Activated T-helper 9 cell treated with anti-CD3 and anti-CD28 coated beads, Interleukin-2, amount 50 U/mL, for 16 hours (primary cell): Measurements from ENCODE around the gene PCCA.
"Not testable (repeated sequence)": the region's sequence is repeated elsewhere in the genome, so short reads cannot be mapped to it uniquely, and the experiment has no call there.

Experiments
- DNase-seq: peaks from one replicate; pipeline ENCODE4 v3.0.0-alpha.2; 2020; ENCODE audit warnings: low read depth

PCCA gene

DNA sequence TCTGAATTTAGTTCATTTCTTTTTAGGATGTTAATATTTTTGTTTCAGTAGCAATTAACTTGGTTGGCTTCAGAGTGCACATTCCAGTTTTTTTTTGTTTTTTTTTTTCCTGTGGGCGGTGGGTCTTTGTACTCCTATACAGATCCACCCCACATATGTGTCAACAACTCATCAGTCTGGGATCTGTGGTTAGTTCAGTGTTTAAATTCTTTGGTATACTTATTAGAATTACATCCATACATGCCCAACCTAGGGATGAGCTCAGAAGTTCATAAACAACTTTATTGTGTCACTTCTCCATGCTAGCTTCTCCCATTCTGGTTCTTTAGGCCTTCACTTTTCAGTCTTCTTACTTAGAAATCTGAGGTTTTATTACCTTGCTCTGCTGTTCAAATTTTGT is 50.9 kb downstream of the PCCA start:
- DNase-seq, result no peak

DNA sequence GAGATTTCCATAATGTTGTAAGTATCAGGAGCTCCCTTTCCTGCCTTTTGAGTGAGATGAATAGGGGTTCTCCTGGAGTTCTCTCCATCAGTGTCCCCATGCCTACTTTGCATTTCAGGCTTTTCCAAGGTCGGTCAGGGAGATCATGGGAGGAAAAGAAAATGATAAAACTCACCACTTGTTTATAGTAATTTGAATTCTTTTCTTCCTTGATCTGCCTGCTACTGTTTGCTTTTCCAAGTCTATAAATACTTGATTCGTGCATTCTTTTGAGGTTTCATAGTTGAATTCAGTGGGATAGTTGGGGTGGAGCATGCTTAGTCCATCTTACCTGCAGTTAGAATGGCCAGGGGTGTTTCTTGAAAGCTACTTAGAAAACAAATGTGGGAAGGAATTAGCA is 51.5 kb downstream of the PCCA start:
- DNase-seq, result no peak

DNA sequence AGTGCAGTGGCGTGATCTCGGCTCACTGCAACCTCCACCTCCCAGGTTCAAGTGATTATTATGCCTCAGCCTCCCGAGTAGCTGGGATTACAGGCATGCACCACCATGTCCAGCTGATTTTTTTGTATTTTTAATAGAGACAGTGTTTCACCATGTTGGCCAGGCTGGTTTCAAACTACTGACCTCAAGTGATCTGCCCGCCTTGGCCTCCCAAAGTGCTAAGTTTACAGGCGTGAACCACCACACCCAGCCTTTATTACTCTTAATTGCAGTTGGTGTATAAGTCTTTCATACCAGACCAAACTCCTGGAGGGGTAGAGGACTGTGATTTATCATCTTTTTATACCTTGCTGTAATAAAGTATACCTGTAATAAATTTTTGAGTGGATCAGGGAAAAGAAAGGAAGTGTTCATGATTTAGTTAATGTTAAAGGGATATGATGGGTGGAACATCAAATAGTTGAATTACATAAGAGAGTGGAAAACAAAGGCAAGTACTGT is 52.6 kb downstream of the PCCA start:
- not testable (repeated sequence) for DNase-seq

DNA sequence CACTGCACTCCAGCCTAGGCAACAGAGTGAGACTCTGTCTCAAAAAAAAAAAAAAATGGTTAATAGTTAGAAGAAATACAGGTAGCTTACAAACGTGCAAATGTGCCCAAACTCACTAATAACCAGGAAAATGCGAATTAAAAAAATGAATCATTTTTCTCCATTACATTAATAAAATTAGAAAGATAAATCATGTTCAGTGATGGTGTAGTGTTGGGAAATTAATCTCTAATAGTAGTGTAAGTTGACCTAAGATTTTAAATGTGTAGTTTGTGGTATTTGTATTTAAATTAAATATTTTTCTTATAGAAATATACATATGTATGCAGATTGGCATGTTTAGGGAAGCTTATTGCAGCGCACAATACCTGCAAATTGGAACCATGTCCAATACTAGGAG is 57.6 kb downstream of the PCCA start:
- no peak for DNase-seq

DNA sequence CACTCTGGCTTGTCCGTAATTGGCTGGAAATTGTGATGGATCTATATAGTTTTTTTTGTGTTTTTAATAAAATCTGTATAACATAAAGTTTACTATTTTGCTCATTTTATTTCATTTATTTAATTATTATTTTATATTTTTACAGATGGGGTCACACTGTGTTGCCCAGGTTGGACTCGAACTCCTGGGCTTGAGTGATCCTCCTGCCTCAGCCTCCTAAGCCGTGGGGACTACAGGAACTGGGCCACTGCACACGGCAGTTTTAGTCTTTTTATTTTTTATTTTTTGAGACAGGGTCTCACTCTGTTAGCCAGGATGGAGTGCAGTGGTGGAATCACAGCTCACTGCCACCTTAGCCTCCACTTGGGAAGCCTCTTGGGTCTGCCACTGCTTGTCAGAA is 58.9 kb downstream of the PCCA start:
- DNase-seq, result no peak

DNA sequence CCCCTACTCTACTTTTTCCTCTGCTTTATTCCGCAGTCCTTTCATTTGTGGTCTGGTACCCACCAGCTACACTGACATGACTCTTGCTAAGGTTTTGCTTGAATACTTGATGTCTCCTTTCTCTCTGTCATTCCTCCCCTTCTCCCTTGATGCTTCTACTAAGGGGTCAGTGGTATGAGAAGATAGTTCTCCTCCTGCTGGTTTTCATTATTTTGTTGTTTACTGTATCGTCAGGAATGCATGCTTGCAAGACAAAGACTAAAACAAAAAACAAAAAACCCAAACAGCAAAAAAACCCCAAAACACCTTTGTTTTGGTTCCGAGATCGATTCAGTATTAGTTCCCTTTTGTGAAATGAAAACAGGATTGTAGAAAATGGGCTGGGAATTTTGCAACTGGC is 59.5 kb downstream of the PCCA start:
- no peak for DNase-seq

DNA sequence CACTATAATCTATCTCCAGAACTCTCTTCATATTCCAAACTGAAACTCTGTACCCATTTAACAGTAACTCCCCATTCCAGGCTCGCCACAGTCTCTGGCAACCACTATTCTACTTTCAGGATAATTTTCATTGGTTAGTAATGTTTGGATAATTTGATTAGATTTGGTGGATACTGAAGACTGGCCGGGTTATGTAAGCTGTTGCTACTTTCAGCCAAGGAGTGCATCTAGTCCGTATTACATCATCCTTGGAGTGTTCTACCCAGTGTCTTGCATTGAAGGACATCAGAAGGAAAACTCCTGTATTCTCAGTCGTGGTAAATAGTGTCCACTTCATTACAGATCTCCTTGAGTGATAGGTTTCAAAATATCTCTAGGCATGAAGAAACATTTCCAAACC is 60.5 kb downstream of the PCCA start:
- no peak for DNase-seq

DNA sequence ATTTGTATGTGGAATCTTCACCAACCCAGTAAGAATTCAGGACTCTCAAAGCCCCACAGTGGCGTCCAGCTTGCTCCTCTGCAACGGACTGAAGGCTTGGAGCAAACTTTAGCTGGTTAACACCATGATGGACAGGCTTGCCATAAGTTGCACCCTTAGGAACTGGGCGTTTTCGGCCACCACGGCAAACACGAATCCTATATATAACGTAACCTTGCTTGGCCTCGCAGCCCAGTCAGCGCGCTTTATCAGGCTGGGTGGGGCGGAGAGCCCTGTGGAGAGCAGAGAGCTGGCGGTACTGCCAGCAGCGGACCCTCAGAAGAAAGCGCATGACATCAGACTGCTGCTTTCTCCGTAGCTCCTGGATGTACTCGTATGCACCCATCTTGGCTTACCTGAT is 61.8 kb downstream of the PCCA start:
- not testable (repeated sequence) for DNase-seq

DNA sequence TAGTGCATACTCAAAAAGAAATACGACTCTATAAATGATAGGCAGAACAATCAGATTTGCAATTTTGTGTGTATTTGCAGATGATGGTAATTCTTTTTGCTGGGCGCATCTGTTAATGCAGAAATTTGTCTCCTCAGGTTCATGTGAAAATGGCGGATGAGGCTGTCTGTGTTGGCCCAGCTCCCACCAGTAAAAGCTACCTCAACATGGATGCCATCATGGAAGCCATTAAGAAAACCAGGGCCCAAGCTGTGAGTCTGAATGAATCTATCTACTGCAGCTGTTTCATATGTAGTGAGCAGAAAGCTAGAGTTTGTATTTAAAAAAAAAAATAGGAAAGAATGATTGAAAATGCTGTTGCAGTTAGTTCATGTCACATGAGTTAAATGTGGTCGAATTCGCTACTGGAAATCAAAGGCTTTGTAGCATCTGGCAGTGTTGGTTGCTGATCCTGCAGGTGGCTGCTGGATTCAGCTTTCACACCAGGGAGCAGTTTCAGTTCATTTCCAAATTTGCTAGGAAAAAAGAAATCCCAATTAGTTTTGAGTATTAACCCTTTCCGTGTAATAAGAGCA is 66.0 kb downstream of the PCCA start:
- DNase-seq, result no peak

DNA sequence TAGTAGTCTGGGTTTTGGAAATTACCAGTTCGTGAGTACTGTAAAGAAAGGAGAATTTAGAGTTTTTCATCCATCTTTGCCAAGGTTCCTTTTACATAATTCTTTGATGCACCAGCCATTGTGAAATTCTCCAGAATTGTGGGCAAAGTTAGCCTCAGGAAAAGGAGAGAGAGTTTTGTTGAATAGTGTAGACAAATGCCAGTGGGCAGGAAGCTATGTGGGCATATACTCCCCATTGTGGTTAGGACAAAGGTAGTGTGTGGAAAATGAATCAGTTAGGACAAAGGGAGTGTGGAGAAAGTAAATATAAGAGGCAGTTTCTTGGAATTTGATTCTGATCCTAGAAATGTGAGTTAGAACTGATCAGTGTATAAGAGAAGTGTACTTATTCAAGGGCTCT is 67.9 kb downstream of the PCCA start:
- no peak for DNase-seq

DNA sequence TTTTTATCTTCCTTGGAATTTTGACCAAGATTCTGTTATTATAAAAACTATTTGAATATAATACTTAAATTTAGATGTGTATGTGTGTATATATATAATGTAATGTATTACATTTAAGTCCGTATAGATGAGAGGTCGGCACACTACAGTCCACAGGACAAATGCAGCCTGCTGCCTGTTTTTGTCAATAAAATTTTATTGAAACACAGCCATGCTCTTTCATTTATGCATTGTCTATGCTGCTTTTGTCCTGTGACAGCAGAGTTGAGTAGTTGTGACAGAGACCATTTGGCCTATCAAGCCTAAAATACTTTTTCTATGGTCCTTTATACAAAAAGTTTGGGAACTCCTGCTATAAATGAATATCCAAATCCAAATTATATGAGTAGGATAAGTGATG is 69.7 kb downstream of the PCCA start:
- DNase-seq, result no peak

DNA sequence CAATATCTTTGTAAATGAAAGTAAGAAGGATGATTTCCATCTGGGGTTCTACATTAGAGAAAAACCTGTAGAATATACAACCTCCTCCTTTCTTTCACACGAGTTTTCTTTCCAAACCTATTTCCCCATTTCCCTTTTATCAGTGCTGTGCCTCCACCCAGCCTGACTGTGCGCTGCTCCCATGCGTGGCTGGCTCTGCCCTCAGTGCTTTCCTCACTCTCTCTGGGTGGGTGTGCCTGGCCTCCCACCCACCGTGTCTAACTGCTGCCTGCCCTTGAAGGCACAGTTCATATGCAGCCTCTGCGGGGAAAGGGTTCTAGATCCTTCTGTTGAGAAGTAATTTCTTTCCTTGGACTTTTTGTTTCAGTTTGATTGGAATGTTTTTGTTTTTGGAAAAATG is 70.7 kb downstream of the PCCA start:
- DNase-seq, result no peak

DNA sequence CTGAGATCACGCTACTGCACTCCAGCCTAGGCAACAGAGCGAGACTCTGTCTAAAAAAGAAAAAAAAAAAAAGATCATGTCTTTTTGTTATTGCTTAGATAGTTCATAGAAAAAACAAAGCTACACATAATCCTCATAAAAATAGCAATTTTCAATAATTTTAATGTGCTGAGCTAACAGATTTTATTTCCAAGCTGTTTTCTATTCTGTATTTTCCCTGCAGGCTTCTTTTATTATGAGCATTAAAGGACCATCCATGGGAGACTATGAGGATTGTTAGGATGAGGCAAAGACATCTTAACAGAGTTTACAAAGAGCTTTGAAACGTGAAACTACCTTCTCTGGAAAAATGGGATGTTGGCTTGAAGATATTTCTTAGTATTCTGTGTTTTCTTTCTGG is 71.6 kb downstream of the PCCA start:
- DNase-seq, result no peak

DNA sequence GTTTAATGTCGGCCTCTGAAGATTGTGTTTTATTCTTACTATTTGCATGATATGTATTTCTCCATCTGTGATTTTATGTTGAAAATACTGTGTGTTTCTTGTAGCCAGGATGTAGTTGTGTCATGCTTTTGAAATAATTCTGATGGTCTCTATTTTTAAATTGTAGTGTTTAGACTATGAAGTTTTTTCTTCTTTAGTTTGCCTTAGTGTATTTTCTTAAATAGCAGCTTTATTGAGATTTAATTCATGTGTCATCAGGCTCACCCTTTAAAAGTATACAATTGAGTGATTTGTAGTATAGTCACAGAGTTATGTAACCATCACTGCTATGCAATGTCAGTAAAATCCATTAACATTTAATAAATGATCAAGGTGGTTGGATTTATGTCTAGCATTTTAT is 74.5 kb downstream of the PCCA start:
- no peak for DNase-seq

DNA sequence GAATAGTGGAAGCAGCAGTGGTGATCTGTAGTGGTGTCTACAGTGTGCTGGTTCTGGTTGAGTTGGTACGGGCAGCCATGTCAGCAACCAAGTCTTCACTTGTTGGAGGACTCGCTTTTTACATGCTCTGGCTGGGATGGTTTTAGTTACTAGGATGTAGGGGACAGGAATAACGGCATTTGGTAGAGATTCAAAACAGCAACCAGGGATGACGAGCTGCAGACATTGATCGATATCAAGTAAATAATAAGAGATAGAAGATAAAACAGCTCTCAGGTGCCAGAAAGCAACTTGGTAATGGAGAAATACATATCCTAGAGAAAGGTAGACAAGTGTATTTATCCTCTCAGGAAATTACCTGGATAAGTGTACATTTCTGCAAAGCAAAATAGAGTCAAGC is 84.3 kb downstream of the PCCA start:
- DNase-seq, result no peak

DNA sequence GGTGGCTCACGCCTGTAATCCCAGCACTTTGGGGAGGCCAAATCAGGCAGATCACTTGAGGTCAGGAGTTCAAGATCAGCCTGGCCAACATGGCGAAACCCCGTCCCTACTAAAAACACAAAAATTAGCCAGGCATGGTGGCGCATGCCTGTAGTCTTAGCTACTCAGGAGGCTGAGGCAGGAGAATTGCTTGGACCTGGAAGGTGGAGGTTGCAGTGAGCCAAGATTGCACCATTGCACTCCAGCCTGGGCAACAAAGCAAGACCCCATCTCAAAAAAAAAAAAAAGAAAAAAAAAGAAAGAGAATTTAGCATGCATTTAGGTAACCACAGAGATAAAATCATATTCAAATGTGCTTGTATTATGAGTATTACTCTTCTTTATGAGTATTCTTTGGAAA is 85.6 kb downstream of the PCCA start:
- not testable (repeated sequence) for DNase-seq

DNA sequence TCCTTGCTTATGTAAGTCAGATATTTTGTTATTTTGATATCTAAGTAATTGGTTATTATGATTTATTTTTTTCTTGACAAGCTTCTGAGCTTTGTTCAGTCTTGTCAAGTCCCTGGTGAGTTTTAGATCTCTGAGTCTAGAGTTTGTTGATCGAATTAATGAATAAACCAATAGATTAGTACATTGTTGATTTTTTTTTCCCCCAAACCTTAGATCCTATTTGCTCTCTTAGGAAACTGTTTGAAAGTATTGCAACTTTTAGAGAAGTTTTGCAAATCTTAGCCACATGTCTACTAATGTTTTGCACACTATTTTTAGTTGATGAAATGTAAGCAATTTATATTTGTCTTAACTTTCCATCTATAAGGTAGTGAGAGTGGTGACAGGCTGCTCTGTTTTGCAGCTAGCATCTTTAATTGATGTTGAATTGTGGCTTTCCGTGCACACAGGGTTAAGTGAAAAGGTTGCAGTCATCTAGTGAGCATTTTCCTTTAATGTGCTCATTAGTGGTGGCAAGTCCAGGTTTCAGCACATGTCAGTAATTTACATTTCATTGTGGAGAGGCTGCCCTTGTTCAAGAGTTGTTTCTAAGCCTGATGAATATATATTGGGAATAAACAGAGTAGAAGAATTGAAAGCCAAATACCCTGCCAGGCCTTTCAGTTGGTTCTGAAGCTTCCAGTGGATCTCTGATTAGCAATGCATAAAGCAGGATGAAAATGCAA is 86.3 kb downstream of the PCCA start:
- DNase-seq, result no peak

DNA sequence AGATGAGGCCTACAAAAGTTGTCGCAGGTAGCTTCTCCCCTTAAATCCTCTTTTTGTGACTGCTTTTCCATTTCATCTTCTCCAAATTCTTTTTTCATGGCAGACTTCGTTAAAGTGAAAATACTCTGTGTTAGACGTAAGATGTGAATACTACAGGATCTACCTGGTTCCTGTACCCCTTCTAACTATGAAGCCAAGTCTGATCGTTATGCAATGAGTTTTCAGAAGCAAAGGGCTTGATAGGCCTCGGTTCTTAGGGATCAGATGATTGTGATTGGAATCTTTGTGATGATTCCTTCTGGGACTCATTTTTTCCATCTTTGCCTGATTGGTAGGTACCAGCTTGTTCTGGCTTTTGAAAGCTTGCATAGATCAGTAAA is 86.9 kb downstream of the PCCA start:
- DNase-seq, result no peak

DNA sequence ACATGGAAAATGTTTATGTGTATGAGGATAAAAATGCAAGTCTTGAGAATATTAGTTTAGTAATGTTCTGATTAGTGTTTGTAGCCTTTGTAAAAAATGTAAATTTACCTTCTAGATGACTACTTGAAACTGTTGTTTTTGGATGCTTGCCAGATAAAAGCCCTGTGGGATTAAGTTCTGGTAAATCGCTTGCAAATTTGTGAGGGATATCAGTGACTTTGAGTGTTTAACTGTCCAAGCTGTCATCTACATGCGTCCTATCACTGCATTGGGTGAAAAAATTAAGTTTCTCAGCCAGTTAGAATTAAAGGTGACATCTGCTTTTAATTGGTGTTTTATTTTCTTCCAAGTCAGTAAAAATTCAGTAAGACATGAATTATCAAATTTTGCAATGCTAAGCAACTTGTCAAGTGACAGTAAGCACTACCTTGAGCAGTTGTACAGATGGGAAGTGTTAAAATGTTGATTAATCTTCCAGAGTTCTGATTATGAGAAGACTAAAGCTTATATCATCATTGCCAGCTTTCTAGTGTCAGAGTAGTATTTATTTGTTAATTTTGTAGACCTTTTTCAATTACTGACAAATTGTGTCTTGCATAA is 88.0 kb downstream of the PCCA start:
- no peak for DNase-seq

DNA sequence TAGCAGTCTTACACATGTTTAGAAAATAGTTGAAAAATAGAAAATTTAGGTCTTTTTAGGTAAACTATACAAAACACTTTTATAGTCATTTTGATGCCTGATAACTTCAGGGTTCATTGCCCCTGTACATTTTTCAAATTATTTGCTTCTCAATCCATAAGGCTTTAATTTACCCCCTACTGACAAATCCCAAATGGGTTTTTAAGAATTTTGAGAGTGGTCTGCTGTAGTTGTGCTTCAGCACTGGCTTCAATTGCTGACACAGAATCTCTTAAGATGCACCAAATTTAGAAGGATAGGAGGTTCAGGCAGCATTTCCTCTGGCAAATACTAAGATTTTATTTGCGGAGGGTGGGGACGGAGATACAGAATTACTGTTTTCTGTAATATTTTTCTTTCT is 89.4 kb downstream of the PCCA start:
- no peak for DNase-seq

DNA sequence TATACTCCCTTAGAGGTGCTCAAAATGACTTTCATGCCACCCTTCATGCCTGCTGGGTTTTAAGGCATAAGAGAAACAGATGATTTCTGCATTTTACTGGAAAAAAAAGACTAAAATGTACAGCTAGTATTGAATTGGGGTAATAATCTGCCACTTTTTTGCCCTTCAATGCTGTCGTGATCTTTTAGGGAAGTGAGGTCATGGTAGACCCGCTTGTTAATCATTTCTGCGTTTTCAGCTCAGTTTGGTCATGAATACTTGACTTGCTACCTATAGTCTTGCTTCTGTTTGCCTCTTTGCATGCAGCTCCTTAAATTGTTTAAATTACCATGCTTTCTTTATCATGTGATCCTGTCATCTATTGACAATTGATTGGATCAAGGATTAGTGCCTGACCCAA is 90.4 kb downstream of the PCCA start:
- DNase-seq, result no peak

DNA sequence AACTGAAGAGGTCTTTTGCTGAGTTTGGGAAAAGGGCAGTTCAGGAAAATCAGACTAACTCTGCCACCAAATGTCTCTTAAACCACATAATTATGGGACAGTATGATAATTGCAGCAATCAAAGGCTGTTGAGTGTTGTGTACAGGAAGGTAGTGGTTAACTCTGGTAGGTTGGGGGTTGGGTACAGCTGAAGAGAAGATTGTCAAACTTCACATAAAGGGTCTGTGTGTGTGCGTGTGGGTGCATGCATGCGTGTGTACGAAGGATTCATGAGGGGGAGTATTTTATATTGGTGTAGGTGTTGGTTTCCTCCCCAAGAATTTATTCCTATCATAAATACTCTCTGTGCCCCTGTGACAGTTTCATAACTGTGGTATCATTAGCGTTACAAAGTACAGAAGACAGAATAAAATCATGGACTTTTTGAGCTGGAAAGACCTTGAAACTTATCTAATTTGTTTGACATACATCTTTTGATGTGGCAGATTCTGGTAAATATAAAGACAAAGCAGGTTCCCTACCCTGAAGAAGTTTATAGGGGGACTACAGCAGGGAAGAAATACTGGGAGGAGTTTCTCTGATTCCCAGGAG is 94.1 kb downstream of the PCCA start:
- DNase-seq, result no peak

DNA sequence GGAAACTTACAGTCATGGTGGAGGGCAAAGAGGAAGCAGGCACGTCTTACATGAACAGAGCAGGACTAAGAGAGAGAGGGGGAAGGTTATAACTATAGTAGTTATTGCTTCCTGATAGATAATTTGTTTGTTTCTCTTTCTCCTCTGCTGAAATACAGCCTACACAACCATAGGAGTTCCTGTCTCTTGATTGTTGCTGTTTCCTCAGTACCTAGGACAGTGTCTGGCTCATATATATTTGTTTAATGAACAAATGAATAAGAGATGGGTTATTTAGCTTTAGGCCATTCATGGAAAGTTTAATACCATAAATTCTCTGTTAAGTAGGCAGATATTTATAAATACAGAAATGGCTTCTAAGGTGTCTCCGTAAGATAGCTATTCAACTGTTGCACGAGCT is 95.2 kb downstream of the PCCA start:
- no peak for DNase-seq
